Inflammatory macrophage (primary cell): Measurements from ENCODE around the gene NMNAT2.
A peak's percentile ranks its signal among the peaks of the same experiment; 100 is the strongest.
"Not testable (repeated sequence)": the region's sequence is repeated elsewhere in the genome, so short reads cannot be mapped to it uniquely, and the experiment has no call there.

Source experiments
- DNase-seq, 2 donors: peaks; one replicate each; pipeline ENCODE4 v3.0.0-alpha.2; 2020 to 2022

Gene NMNAT2

DNA sequence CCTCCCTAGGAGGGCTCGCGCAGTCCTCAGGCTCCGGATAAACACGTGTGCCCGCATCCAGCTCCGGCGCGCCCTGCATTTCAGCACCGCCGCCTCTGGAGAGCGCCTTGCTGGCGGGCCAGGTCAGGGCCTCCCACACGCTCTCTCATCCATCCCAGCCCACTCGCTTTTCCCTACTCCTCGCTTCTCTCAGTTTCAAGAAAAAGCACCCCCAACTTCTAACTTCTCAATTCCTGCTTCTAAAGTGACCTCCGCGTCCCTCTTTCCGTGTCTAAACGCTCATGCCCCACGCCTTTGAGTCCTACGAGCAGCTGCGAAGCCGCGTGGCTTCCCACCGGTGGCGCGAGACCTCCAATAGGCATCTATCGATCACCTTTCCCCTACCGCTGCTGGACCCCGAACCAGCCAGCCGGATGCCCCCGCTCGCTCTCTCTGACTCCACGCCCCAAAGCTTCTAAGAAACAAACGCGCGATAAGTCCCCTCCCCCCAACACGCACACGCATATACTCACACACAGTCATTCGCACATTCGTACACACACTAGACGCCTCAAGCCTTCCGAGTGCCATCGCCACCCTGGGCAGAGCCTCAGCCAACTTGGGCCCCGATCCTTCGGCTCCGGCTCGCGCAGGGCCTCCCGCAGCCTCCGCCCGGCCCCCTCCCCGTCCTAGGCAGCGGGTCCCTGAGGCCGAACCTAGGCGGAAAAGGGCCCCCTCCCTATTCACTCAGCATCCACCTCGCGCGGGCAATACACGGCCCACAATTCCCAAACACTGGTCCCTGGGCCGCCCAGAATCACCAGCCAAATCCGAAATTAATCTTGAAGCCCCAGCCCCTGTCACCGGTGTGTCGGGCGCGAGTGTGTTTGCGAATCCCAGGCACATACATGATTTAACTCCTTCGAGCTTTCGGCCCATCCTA, 1.1 kb downstream of the NMNAT2 start:
- DNase-seq: peak; percentile 9 to 54

DNA sequence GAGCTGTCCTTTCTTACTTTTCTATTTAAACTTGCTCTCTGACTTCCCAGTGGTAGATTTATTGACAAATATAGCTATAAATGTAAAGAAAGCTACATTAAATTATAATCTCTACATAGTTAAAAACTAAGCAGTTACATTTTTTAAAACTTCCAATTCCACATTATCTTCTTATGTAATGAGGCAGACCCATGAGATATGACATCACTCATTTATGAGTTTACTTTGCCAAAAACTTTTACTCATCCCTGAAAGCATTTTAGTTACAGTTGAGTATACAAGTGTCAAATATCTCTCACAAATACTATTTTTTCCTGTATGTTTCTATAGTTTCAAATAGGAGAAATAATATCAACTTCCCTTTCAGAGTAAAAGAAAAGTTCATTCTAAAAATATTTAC, 3.8 kb downstream of the NMNAT2 start:
- DNase-seq: no peak

DNA sequence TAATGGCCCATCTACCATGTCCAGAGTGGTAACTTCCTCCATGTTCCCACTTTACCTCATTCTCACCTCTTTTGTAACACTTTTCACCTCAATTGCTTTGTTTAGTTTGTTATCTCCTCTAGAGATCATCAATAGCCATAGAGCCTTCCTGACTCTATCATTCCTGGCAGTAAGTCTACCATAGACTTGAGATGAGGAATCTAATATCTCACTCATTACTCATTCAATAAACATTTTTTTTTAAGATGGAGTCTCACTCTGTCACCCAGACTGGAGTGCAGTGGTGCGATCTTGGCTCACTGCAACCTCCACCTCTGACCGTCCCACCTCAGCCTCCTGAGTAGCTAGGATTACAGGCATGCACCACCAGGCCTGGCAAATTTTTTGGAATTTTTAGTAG, 7.1 kb downstream of the NMNAT2 start:
- DNase-seq: no peak

DNA sequence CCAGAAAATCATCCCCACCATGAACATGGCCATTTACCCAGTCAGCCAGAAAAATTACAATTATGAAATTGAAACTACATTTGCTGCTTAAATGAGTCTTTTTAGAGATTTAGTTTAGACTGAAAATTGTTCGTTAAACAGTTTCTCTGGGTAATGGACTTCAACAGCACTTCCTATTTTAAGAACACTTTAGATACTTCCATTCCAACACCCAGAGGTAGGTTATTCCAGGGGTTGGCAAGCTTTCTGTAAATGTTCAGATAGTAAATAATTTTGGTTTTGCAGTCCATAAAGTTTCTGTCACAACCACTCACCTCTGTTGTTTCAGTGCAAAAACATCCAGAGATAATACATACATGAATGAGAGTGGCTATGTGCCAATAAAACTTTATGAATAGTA, 10.2 kb downstream of the NMNAT2 start:
- DNase-seq: no peak

DNA sequence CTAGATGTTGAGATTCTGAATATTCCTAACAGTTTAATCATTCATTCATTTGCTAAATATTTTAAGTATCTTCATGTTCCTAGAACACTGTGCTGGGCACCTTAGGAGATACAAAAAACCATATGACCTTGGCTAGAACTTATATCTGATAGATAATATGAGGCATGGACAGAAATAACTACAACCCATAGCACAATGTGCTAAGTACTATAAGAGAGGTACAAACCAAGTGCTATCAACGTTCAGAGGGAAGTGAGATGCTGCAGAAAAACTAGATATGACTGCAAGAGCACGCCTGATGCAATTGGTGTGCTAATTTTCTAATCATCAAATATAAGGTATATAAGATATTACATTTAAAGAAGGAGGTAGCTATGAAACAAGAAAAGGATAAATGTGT, 10.7 kb downstream of the NMNAT2 start:
- no peak for DNase-seq

DNA sequence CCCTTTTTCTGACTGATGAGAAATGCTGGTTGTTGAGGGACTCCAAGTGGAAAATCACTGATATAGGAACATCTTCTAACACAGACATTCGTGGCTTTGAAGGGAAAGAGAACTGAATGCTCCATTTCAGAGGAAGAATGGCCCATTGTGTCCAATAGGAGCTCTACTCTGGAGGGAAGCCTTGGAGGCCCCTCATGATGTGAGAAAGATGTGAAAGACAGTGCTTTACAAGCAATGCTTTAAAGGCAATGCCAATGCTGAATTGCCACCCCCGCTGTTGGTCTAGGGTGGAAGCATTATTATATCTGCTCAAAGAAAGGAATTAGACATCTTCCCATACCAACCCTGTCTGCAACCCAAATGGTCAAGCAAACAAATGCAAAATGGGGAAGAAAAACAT, 13.7 kb downstream of the NMNAT2 start:
- no peak for DNase-seq

DNA sequence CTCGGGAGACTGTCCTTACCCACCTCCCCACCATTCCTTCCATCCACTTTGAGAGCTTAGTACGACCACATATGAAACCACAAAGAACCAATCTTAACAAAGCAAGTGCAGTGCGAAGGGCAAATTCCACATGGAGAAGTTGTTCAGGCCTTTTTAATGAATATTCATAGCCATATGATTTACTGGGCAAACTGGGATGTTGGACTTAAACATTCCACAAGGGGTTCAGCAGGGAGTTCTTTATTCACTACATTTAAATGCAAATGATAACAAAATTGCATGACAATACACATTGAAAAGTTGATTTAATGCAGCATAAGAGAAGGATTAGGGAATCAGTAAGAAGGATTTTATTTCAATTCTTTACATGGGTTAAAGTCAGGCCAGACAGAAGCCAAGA, 14.7 kb downstream of the NMNAT2 start:
- DNase-seq: no peak

DNA sequence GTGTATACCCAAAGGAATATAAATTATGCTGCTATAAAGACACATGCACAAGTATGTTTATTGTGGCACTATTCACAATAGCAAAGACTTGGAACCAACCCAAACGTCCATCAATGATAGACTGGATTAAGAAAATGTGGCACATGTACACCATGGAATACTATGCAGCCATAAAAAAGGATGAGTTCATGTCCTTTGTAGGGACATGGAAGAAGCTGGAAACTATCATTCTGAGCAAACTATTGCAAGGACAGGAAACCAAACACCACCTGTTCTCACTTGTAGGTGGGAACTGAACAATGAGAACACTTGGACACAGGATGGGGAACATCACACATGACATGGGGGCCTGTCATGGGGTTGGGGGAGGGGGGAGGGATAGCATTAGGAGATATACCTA, 16.6 kb downstream of the NMNAT2 start:
- not testable (repeated sequence) for DNase-seq

DNA sequence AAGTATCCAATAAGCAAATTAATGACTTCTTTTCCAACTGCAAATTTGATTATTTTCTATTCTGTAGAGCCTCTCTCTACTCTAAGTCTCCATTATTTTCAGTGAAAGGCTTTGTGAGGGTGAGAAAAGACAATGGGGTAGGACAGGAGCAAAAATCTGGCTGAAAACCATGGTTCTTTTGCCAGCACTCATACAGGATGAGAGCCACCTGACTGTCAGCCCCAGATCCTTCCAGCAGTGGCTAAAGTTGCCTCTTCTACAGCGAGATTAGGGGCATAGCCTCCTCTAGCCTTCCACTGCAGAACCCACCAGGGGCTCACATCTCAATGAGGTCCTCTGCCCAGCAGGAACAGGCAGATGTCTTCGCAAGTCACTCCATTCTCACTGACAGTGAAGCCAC, 23.7 kb downstream of the NMNAT2 start:
- DNase-seq: no peak

DNA sequence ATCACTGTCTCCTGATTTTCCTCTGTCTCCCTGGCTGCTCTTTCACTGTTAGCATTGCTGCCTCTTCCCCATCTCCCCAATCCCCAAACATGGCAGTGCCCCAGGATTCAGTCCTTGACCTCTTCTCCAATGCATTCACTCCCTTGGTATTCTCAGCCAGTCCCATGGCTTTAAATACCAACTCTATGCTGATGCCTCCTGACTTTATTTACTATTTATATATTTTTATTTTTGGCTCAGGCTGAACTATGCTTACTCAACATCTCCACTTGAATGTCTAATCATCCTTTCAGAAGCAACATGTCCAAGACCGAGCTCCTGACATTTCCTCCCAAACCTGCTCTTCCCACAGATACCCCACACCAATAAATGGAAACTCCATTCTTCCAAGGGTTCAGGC, 26.3 kb downstream of the NMNAT2 start:
- DNase-seq: no peak

DNA sequence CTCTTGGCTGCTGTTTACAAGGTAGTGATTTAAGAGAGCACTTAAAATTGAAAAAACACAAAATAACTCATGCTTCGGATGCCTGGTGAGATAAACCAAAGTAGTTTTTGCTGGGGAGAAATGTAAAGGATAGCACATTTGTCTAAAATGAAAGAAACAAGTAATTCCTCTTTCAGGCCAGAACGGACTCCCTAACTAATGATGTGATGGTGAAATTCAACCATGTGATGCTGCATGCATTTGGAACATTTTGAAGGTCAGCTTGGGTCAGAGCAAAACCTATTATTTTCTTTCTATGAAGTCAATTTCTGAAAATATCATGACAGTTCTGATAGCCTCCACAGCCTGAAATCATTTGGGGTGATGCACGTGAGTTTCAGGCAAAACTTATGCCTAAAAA, 27.6 kb downstream of the NMNAT2 start:
- peak; percentile 30 to 39 for DNase-seq

DNA sequence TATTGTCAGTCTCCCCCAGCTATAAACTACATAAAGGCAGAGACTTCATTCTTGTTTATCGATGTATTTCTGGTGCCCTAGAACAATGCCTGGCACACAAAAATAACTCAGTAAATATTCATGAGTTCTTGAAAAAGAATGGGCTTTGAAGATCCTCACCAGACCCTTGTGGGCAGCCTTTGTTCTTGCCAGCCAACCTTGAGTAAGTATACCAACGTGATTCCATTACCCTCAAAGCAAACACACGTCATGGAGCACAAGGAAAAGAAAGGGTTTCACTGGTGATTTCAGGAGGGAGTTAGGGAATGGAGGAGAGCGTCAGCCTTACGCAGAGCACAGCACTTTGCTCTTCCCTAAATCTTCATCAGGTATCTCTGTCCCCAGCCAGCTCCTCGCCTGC, 29.4 kb downstream of the NMNAT2 start:
- no peak for DNase-seq

DNA sequence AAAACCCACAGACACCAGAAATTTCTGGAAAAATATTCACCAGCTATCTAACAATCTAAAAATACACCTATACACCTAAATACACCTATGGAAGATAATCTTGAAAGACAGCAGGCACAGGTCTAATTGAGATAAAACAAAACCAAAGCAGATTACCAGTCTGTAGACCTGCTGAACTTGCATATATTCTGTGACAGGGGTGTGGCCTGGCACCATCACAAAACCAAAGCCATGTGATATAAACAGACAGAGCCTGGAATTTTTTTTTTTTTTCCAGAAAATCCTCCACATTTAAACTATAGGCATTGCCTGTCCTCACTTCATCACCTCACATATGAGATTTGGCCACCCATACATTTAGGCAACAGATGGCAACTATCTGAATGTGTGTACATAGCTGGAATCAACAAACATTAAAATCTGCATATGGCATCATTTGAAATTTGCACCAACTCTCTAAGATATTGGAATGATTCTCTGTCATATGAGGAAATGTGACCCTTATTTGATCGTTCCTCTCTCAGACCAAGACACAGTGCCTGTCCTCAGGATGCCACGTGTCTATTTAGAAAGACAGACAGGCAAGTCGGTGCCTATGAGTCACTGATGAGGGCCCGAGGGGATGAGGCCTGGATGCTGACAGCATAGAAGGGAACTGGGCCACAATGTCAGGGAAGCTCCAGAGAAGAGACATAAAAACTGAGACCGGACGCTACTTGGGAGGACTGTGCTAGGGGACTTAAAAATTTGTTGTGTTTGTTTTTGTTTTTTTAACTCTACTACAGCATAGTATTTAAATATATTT, 32.6 kb downstream of the NMNAT2 start:
- no peak for DNase-seq

DNA sequence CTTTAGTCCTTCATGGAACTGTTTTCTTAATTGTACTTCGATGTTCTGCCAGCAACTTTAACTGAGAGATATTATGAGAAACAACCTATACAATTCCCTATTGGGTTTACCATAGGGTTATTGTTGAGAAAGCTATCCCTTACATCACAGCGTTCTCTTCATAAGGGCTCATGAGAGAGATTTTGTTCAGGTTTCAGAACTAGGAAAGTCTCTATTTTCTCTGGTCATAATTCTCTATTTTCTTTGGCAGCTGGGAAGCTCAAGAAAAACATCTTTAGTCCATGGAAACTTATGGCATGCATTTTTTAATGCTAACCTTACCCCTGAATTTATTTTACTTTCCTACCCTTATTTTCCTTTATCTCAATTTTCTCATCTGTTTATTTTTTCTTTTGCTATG, 38.2 kb downstream of the NMNAT2 start:
- DNase-seq: no peak

DNA sequence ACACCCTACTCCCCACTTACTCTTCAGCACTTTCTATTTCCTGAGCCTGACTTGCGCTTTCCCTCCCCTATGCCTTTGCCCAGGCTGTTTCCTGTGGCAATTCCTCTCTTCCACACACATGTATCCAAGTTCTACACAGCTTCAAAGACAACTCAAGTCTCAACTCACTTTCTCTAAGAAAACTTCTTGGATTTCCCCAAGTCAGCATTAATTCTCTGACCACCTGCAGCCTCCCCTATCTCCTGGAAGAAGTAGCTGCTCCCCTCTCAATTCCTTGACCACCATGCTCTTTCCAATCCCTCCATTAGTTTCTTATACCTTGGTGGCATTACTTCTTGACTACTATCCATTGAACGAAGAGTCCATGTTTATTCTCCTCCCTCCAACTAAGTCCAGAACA, 42.8 kb downstream of the NMNAT2 start:
- DNase-seq: no peak

DNA sequence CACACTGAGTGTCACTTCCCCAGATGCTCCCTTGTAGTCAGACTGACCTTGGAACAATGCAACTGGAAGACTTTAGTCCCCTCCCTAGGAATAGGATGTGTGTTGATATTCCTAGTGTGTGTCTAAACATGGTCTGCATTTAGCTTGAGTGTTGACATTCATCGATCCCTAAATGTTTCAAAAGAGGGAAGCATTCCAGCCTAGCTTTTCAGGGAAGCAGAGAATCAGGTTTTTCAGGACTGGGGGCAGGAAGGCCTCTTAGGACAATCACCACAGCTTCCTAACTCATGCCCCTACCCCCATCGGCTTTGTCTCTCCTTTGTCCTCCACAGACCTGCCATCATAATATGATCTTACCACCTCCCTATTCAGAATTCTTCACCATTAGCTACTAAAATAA, 43.4 kb downstream of the NMNAT2 start:
- DNase-seq: no peak

DNA sequence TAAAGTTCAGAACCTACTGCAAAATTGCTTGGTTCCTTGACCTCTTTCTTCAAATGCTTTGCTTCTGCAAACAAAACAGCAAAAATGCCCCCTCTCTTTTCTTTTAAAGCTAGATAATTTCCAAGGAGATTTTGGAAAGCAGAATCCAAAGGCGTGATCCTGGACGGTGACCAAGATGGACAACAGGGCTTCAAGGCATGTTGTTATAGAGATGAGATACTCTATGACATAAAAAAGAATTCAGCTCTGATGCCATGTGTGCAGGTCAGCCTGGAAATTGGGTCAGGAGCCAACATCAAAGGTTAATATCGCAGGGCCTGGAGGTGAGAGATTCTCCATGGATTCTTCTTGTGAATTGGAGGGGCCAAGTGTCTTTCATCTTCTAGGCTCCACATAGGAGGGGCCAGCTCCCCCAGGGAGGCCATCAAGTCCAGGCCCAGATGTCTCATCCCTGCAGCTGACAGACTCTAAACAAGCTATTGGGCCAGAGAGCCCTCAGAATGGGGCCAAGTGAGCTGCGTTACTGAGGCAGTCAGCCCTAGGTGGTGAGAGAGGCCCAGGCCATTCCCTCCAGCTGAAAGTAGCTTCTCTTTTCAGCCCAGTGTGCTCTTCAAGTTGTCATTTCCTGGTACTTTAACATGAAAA, 45.5 kb downstream of the NMNAT2 start:
- no peak for DNase-seq

DNA sequence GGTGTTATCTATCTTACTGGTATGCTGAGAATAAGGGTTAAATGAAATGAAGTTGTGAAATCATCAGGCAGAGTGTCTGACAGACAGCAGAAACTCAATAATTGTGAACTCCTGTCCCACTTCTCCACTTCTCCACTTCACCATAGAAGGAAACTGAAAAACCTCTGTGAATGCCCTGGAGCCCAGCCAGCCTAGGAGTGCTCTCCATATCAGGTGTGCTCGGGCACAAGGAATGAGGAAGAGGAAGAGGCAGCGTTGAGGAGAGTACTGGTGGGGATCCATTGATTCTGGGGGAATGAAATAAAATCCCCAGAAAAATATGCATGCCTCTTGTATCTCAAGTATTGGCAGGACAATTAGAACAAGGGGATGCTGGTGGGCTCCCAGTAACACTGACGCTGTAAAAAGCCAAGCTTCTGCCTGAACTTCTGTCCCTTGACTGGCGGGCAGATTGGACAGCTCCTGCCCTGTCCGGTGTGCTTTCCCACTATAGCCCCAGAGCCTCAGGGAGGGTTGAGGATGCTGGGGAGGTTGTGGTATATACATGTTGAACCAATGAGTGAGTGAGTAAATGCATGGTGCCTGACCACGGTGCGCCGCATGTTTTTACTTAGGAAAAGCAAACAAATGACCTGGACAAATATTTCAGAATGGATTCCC, 47.7 kb downstream of the NMNAT2 start:
- no peak for DNase-seq

DNA sequence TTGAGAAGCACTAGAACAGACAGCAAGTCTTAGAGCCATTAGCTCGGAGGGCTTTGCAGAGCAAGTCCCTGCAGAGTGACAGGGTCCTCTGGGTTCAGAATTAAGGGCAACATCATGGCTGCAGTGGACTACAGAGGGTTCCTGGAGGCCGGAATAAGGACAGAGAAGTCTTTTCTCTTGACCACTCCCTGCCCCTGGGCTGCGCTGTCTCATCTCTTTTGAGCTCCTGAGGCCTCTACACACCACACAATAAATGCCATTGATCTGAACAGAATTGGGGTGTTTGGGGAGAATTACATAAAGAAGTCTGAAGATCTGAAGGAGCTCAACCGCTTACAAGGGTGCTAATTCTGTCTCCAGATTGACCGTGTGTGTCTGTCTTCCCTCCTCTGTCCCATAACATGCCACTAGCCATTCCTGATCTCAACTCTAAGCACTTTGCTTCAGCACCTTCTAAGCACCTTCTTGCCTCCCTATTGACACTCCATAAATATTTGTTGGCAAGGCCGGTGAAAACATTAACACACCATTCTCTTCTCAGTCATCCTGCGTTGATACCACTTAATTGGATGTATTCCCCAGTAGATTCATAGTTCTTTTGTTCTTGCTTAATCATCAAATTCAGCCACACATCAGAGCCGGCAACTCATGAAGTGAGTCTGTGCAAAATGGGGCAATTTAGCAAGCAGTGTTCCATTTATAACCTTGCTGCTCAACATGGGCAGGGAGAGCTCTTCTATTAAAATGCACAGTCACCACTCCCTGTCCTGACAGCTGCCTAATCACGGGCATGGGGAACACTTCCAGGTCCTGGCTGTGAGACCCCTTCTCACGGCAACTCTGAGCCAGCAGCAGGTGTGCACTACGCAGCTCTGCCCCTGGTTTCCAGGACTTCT, 49.7 kb downstream of the NMNAT2 start:
- no peak for DNase-seq

DNA sequence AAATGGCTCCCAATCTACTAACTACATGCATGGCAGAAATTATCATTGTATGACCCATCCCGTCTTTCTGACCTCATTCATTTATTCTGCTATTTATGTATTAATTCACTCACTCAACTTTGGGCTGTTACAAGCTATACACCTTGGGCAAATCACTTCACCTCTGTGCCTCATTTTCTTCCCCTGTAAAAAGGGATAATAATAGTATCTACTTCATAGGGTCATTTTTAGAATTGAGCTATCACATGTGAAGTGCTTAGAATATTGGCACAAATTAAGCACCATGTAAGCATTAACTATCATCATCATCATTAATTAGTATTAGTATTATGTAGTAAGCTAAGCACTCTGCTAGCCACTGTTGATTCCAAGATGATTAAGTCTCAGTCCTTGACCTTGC, 52.1 kb downstream of the NMNAT2 start:
- DNase-seq: no peak

DNA sequence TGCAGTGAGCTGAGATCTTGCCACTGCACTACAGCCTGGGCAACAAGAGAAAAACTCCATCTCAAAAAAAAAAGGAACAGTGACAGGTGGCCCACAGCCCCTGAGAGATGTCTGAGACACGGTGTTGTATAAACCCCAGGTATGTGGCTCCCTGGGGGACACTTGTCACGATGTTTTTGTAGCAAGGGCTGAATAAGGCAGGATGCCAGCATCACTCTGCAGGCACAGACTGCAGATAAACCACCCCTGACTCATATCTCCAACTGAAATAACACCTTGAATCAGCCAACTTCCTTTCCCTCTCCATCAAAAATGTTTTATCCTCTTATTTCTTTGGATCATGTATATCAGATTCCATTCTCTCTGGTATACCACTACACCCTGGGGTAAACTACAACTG, 52.5 kb downstream of the NMNAT2 start:
- no peak for DNase-seq

DNA sequence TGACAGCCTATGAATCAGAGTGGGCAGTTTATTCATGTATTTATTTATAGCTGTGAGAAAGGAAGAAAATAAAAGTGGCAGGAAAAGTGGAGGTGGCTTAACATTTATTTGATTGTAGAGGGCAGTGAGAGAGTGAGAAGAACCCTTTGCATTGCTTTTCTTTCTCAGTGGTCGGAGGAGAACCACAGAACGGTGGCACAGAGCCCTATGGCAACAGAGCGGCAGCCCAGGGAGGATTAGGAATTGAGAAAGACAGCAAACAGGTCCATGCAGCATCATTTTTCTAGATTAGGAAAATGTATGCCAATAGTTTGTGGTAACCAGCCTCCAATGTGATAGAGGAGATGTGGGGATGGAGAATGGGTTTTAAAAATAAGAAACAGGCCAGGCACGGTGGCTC, 53.1 kb downstream of the NMNAT2 start:
- no peak for DNase-seq
